OCI-LY1 (cell line): Measurements from ENCODE around the gene POLR2A.
A peak's percentile ranks its signal among the peaks of the same experiment; 100 is the strongest.

Experiments used
- EZH2 ChIP-seq: fragments of 200-600 bp; sonication (generic), shearing (Covaris generic); IDR thresholded peaks from 2 replicates; pipeline ENCODE4 v1.8.0; 2017; ENCODE audit warnings: borderline replicate concordance, mixed run types, mild to moderate bottlenecking, antibody characterized with exemption, low read length, moderate library complexity, mixed read lengths
- TF ChIP-seq, protein P1 (sequence below): fragments of 200-600 bp; sonication (generic), shearing (Covaris generic); IDR thresholded peaks from 2 replicates; pipeline ENCODE4 v1.5.1; 2017; ENCODE audit warnings: mild to moderate bottlenecking, antibody characterized with exemption, low read length, moderate library complexity, mixed read lengths

DNA sequence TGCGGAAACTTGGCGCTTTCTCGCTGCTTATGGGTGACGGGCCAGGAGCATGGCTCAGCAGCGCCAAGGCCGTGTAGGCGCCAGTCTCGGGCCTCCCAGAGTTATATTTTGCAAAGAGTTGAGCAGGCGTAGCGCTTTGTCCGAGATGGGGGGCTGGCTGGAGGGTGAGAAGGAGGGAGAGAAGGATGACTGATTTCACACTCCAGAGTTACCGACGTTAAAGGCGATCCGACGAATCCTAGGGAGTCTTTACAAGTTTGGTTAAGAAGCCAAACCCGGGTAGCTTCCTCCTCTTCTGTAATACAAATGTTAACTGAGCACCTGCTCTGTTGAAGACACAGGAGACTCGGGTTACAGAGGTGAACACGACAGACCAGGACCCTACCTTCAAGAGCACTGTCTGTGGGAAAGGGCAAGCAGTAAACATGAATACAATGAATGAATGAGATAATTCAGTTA lies 782 bp downstream of the POLR2A start:
- TF ChIP-seq, protein P1, sequence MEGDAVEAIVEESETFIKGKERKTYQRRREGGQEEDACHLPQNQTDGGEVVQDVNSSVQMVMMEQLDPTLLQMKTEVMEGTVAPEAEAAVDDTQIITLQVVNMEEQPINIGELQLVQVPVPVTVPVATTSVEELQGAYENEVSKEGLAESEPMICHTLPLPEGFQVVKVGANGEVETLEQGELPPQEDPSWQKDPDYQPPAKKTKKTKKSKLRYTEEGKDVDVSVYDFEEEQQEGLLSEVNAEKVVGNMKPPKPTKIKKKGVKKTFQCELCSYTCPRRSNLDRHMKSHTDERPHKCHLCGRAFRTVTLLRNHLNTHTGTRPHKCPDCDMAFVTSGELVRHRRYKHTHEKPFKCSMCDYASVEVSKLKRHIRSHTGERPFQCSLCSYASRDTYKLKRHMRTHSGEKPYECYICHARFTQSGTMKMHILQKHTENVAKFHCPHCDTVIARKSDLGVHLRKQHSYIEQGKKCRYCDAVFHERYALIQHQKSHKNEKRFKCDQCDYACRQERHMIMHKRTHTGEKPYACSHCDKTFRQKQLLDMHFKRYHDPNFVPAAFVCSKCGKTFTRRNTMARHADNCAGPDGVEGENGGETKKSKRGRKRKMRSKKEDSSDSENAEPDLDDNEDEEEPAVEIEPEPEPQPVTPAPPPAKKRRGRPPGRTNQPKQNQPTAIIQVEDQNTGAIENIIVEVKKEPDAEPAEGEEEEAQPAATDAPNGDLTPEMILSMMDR = peak; percentile 24; the same call in 1 of the 2 replicates
- TF ChIP-seq EZH2 = no peak
